Natural killer cell (primary cell): ENCODE data around the gene KCNJ10. TPM values are rescaled to one million over a fixed set of nuclear protein-coding genes. Genes with fewer than 3 reads are reported as not detected.

Experiments
- ATAC-seq, 3 donors: fragments of 150-1000 bp in 2 of 3; fragments of 200-7000 bp in 1 of 3; cut with Tn5 transposase; 1 replicate in 1 of 3; 2 replicates in 2 of 3; pipeline ENCODE4 v1.10.0; 2021; ENCODE audit warnings: mild to moderate bottlenecking in 2 of 3, moderate library complexity in 2 of 3
- DNase-seq, 2 donors: peaks; one replicate each; pipeline versions ENCODE4 v3.0.0 to v3.0.0-alpha.2; 2013 to 2021; ENCODE audit warnings: mixed read lengths in 1 of 2
- H3K27ac ChIP-seq: one replicate; pipeline ENCODE4 v1.5.1; 2013; ENCODE audit warnings: mild to moderate bottlenecking, low read length
- H3K27me3 ChIP-seq: one replicate; pipeline ENCODE4 v1.6.1; 2013; ENCODE audit warnings: low read length; ENCODE audit not compliant: control insufficient read depth, insufficient read depth
- H3K36me3 ChIP-seq: one replicate; pipeline ENCODE4 v1.6.1; 2013; ENCODE audit warnings: low read length; ENCODE audit not compliant: control insufficient read depth, insufficient read depth
- H3K4me1 ChIP-seq: one replicate; pipeline ENCODE4 v1.6.1; 2013; ENCODE audit warnings: low read length; ENCODE audit not compliant: control insufficient read depth, insufficient read depth
- H3K4me3 ChIP-seq: one replicate; pipeline ENCODE4 v1.5.1; 2013; ENCODE audit warnings: low read length
- H3K9me3 ChIP-seq: one replicate; pipeline ENCODE4 v1.6.1; 2013; ENCODE audit warnings: low read length; ENCODE audit not compliant: control insufficient read depth, insufficient read depth
- H3K27ac Mint-ChIP-seq, 2 donors: one replicate each; pipeline ENCODE4 v1.8.0; 2022; ENCODE audit warnings: mild to moderate bottlenecking in 2 of 2, mixed read lengths in 2 of 2, moderate library complexity in 1 of 2
- H3K27me3 Mint-ChIP-seq, 2 donors: one replicate each; pipeline ENCODE4 v1.8.0; 2022; ENCODE audit warnings: low read depth in 2 of 2, mixed read lengths in 2 of 2
- H3K36me3 Mint-ChIP-seq: one replicate; pipeline ENCODE4 v1.8.0; 2022; ENCODE audit warnings: mixed read lengths
- H3K4me1 Mint-ChIP-seq, 2 donors: one replicate each; pipeline ENCODE4 v1.8.0; 2022; ENCODE audit warnings: mixed read lengths in 2 of 2
- H3K4me3 Mint-ChIP-seq: one replicate; pipeline ENCODE4 v1.8.0; 2022; ENCODE audit warnings: mild to moderate bottlenecking, moderate library complexity, mixed read lengths
- H3K9me3 Mint-ChIP-seq, 2 donors: one replicate each; pipeline ENCODE4 v1.8.0; 2022; ENCODE audit warnings: mixed read lengths in 2 of 2
- CTCF ChIP-seq: fragments of 200-600 bp; IDR thresholded peaks from one replicate; pipeline ENCODE4 v1.8.0; 2022; ENCODE audit warnings: antibody characterized with exemption
- WGBS: methylation state at CpG from one replicate; pipeline ENCODE4 v1.1.7; 2013; ENCODE audit warnings: missing lambda C conversion rate; ENCODE audit not compliant: insufficient coverage; 5-methylcytosine and 5-hydroxymethylcytosine counted together
- intact Hi-C: fragments of 100-400 bp; cut with micrococcal nuclease; formaldehyde crosslinking; loops from one replicate; pipeline ENCODE4 v1.14.2; 2022
- total RNA-seq, 4 donors: library from RNA; stranded (reverse); fragments of 120-200 nt in 1 of 4; gene quantifications; one replicate each; pipeline versions ENCODE4 v1.2.3 to v1.2.4, GENCODE V29; 2013 to 2022

Gene KCNJ10
- total RNA-seq, 3 donors from 2014 or later (not counting 1 experiment from before 2014, with no cell fraction given), result not detected

DNA sequence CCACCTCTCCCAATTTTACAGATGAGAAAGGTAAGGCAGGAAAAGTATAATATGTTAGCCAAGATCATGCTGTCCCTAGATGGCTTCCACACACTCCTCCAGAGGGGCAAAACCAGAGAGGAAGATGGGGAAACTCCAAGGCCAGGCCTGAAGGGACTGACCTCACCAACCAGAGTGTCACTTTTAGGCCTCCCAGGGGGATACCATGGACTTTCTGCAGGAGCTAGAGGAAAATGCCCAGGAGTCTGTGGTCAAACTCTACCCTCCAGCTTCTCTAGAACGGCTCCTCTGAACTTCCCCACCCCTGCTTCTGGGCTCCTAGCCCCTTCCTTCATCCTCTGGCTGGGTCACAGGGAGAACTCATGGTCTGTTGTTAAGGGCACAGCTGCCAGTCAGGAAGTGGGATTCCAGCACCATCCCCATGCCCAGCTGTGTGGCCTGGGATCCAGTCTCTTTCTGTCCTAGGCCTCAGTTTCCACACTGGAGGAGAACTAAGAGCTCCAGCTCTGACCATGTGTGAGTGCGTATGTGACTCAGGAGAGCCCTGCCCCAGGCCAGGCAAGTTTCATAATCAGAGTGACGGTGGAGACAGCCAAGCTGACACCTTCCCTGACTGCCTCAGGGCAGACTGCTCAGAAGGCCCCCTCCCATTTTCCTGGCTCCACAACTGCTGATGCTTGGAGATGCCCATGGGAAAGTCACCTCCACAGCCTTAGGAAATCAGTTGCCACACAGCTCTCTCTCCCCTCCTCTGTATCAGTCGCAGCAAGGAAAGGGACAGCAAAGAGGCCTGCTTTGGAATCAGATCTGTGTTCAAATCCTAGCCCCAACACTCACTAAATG, 26.5 kb upstream of the KCNJ10 start:
- 81% methylated on average over 4 of the region's 4 CpGs for WGBS
- Histone ChIP-seq H3K36me3 (peaks cover 24% of the 10 kb centered on the region), H3K4me3 (no peak overlapping the region), H3K27ac (no peak overlapping the region), H3K4me1 (peaks cover 33% of the 10 kb centered on the region), H3K9me3 (no peaks in the 10 kb centered on the region), H3K27me3 (no peaks in the 10 kb centered on the region)
- DNase-seq (no peak), ATAC-seq (no peak)
- no peaks in the 10 kb centered on the region for H3K27me3 Mint-ChIP-seq
- H3K36me3 Mint-ChIP-seq, result no peaks in the 10 kb centered on the region
- H3K9me3 Mint-ChIP-seq, result no peaks in the 10 kb centered on the region
- TF ChIP-seq CTCF, result no peak
- H3K4me1 Mint-ChIP-seq, result peaks cover 22 to 47% of the 10 kb centered on the region in 2 donors
- intact Hi-C loops, result no loop called here
- peak overlapping the region; percentile 40 for H3K4me3 Mint-ChIP-seq
- H3K27ac Mint-ChIP-seq, result peak overlapping the region in 1 of 2 donors; percentile 89

- 95% methylated on average over 4 of the region's 4 CpGs for WGBS
- H3K4me1 ChIP-seq, result peaks cover 26% of the 10 kb centered on the region
- H3K27ac ChIP-seq, result no peak overlapping the region
- TF ChIP-seq CTCF, result no peak
- H3K36me3 Mint-ChIP-seq, result no peaks in the 10 kb centered on the region
- H3K27me3 Mint-ChIP-seq, result no peaks in the 10 kb centered on the region
- ATAC-seq, result no peak
- H3K27ac Mint-ChIP-seq, result peak overlapping the region in 1 of 2 donors; percentile 12
- H3K27me3 ChIP-seq, result no peaks in the 10 kb centered on the region
- intact Hi-C loops, result no loop called here
- H3K4me3 Mint-ChIP-seq, result peak overlapping the region; percentile 40
- H3K9me3 Mint-ChIP-seq, result no peaks in the 10 kb centered on the region
- peaks cover 18 to 41% of the 10 kb centered on the region in 2 donors for H3K4me1 Mint-ChIP-seq
- H3K9me3 ChIP-seq, result no peaks in the 10 kb centered on the region
- no peak for DNase-seq
- H3K36me3 ChIP-seq, result peaks cover 34% of the 10 kb centered on the region
- no peak overlapping the region for H3K4me3 ChIP-seq
These were observed 25.6 kb upstream of the KCNJ10 start for GRCh38 chr1:160095382-160096105.

DNA sequence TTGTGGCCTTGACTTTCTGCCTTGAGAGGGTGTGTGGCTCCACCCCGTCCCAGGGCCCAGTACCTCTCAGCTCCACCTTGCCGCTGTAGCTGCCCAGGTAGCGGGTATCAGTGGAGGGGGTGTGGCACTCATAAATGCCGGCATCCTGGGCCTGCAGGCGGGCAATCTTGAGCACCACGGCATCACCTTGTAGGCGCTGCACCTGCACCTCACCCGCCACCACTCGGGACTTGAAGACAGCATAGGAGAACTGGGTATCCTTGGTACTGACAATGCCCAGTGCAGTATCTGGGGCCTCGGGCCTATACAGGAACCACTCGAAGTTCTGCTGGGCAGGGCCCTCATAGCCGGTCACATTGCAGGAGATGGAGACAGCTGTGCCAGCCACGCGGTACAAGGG, 24.8 kb upstream of the KCNJ10 start:
- H3K4me3 Mint-ChIP-seq, result no peak overlapping the region
- ATAC-seq (no peak), DNase-seq (no peak)
- no peaks in the 10 kb centered on the region for H3K36me3 Mint-ChIP-seq
- H3K9me3 ChIP-seq, result no peaks in the 10 kb centered on the region
- H3K9me3 Mint-ChIP-seq, result no peaks in the 10 kb centered on the region
- 96% methylated on average over 14 of the region's 14 CpGs for WGBS
- intact Hi-C loops, result no loop called here
- no peak for TF ChIP-seq CTCF
- H3K36me3 ChIP-seq, result peaks cover 38% of the 10 kb centered on the region
- H3K27ac Mint-ChIP-seq, result no peak overlapping the region
- H3K27me3 Mint-ChIP-seq, result no peaks in the 10 kb centered on the region
- peaks cover 26% of the 10 kb centered on the region for H3K4me1 ChIP-seq
- H3K27me3 ChIP-seq, result no peaks in the 10 kb centered on the region
- peaks cover 18 to 41% of the 10 kb centered on the region in 2 donors for H3K4me1 Mint-ChIP-seq
- H3K27ac ChIP-seq, result no peak overlapping the region
- H3K4me3 ChIP-seq, result no peak overlapping the region
